Suprapubic skin (tissue), 4 donors: Measurements from ENCODE around the gene BNIP5. TPM values are rescaled to one million over a fixed set of nuclear protein-coding genes. Genes with fewer than 3 reads are reported as not detected.

Experiments
- DNase-seq, 2 donors: peaks; one replicate each; pipeline ENCODE4 v3.0.0-alpha.2; 2019; ENCODE audit warnings: low spot score in 2 of 2
- H3K27ac ChIP-seq: fragments of 200-600 bp; sonication (generic); one replicate; pipeline ENCODE4 v1.5.1; 2019
- H3K27me3 ChIP-seq: fragments of 200-600 bp; sonication (generic); one replicate; pipeline ENCODE4 v1.5.1; 2019
- H3K36me3 ChIP-seq: fragments of 200-600 bp; sonication (generic); one replicate; pipeline ENCODE4 v1.5.1; 2019
- H3K4me1 ChIP-seq: fragments of 200-600 bp; sonication (generic); one replicate; pipeline ENCODE4 v1.5.1; 2019
- H3K4me3 ChIP-seq: fragments of 200-600 bp; sonication (generic); one replicate; pipeline ENCODE4 v1.5.1; 2019; ENCODE audit warnings: mild to moderate bottlenecking
- H3K9me3 ChIP-seq: fragments of 200-600 bp; sonication (generic); one replicate; pipeline ENCODE4 v1.5.1; 2019
- CTCF ChIP-seq, 2 donors: fragments of 200-600 bp in 1 of 2; fragments of 450-650 bp in 1 of 2; sonication (generic) in 1 of 2; IDR thresholded peaks; one replicate each; pipeline ENCODE4 v1.5.1; 2016 to 2019; ENCODE audit warnings: antibody characterized with exemption in 2 of 2, mild to moderate bottlenecking in 1 of 2, moderate library complexity in 1 of 2
- EP300 ChIP-seq: sonication (generic); formaldehyde crosslinking; IDR thresholded peaks from one replicate; pipeline ENCODE4 v1.6.1; 2017; ENCODE audit warnings: antibody characterized with exemption
- POLR2A ChIP-seq, 2 donors: fragments of 450-650 bp; IDR thresholded peaks; one replicate each; pipeline ENCODE4 v1.6.1; 2017; ENCODE audit warnings: antibody characterized with exemption in 2 of 2, mild to moderate bottlenecking in 2 of 2, moderate library complexity in 2 of 2
- POLR2AphosphoS5 ChIP-seq, 3 donors: sonication (generic); formaldehyde crosslinking; IDR thresholded peaks; one replicate each; pipeline ENCODE4 v1.6.1; 2017; ENCODE audit warnings: antibody characterized with exemption in 3 of 3
- WGBS: methylation state at CpG from one replicate; pipeline ENCODE4 v1.1.5; 2018; 5-methylcytosine and 5-hydroxymethylcytosine counted together
- total RNA-seq, 4 donors: library from RNA; depleted of rRNA; stranded (reverse); fragments of >200 nt; gene quantifications; one replicate each; pipeline ENCODE4 v1.1.0, GENCODE V29; 2016

The BNIP5 gene
- total RNA-seq, 4 donors from 2014 or later = 0.11 TPM; not detected in 3

- H3K4me3 ChIP-seq = no peak overlapping the region
- no peaks in the 10 kb centered on the region for H3K36me3 ChIP-seq
- H3K9me3 ChIP-seq = no peaks in the 10 kb centered on the region
- H3K4me1 ChIP-seq = no peaks in the 10 kb centered on the region
- no peak for DNase-seq
- WGBS = 69% methylated on average over 3 of the region's 3 CpGs
- H3K27me3 ChIP-seq = peaks cover 13% of the 10 kb centered on the region
- TF ChIP-seq EP300 (no peak), CTCF (IDR thresholded peaks at IDR 0.05) (no peak), POLR2A (IDR thresholded peaks at IDR 0.05) (no peak), POLR2AphosphoS5 (IDR thresholded peaks at IDR 0.05) (no peak)
- H3K27ac ChIP-seq = no peak overlapping the region
Observed at GRCh38 chr6:36280467-36280866, 56.2 kb downstream of the BNIP5 start.

- Histone ChIP-seq H3K36me3 (no peaks in the 10 kb centered on the region), H3K27ac (no peak overlapping the region), H3K4me3 (no peak overlapping the region), H3K27me3 (no peaks in the 10 kb centered on the region), H3K4me1 (no peaks in the 10 kb centered on the region), H3K9me3 (no peaks in the 10 kb centered on the region)
- no peak for DNase-seq
- 81% methylated on average over 2 of the region's 2 CpGs for WGBS
- TF ChIP-seq EP300 = no peak
- no peak for TF ChIP-seq POLR2AphosphoS5 (IDR thresholded peaks at IDR 0.05)
- TF ChIP-seq CTCF (IDR thresholded peaks at IDR 0.05) = no peak
- TF ChIP-seq POLR2A (IDR thresholded peaks at IDR 0.05) = no peak
Observed at GRCh38 chr6:36277946-36278470, 58.7 kb downstream of the BNIP5 start.

- Histone ChIP-seq H3K27ac (no peak overlapping the region), H3K4me1 (no peaks in the 10 kb centered on the region), H3K9me3 (no peaks in the 10 kb centered on the region), H3K36me3 (no peaks in the 10 kb centered on the region), H3K27me3 (no peaks in the 10 kb centered on the region), H3K4me3 (no peak overlapping the region)
- 77% methylated on average over 13 of the region's 13 CpGs for WGBS
- TF ChIP-seq EP300 = no peak
- TF ChIP-seq CTCF (IDR thresholded peaks at IDR 0.05) = no peak
- no peak for DNase-seq
Observed at GRCh38 chr6:36276581-36277536, 59.8 kb downstream of the BNIP5 start.

GRCh38 chr6:36273802-36274514 lies 62.7 kb downstream of the BNIP5 start:
- Histone ChIP-seq H3K4me3 (no peak overlapping the region), H3K27ac (no peak overlapping the region), H3K27me3 (peaks cover 15% of the 10 kb centered on the region), H3K4me1 (peaks cover 19% of the 10 kb centered on the region), H3K9me3 (no peaks in the 10 kb centered on the region), H3K36me3 (no peaks in the 10 kb centered on the region)
- 88% methylated on average over 15 of the region's 15 CpGs for WGBS
- no peak for DNase-seq
- TF ChIP-seq POLR2AphosphoS5 (IDR thresholded peaks at IDR 0.05) (no peak), EP300 (no peak), POLR2A (IDR thresholded peaks at IDR 0.05) (no peak), CTCF (IDR thresholded peaks at IDR 0.05) (no peak)

- no peak for DNase-seq
- Histone ChIP-seq H3K9me3 (no peaks in the 10 kb centered on the region), H3K27ac (no peak overlapping the region), H3K4me3 (no peak overlapping the region), H3K27me3 (peaks cover 15% of the 10 kb centered on the region), H3K4me1 (peaks cover 28% of the 10 kb centered on the region), H3K36me3 (no peaks in the 10 kb centered on the region)
- 96% methylated on average over 5 of the region's 5 CpGs for WGBS
- TF ChIP-seq POLR2A (IDR thresholded peaks at IDR 0.05) (no peak), POLR2AphosphoS5 (IDR thresholded peaks at IDR 0.05) (no peak), CTCF (IDR thresholded peaks at IDR 0.05) (no peak), EP300 (no peak)
Observed at GRCh38 chr6:36273067-36273466, 63.6 kb downstream of the BNIP5 start.
